ENCODE results near the gene UHRF2. TPM values are rescaled to one million over a fixed set of nuclear protein-coding genes. Genes with fewer than 3 reads are reported as not detected.

UHRF2 gene
- total RNA-seq, 1 experiment from 2014 or later, result 39.0 TPM

DNA sequence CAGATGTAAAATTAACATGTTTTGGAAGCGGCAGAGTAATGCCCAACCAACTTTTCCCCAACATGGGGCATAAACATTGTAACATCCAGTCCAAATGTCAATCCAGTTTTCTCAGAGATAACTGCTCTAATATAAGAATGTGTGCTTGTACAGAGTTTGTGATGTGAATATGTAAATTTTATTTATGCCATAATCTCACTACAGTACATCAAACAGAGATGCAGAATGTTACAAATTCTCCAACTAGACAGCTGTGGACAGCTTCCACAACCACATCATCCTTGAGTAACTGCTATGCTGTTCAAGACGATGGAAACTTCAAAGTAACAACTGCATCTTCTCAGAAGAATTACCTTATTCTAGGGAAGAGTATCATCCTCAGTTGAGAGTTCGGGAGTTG is 122.6 kb downstream of the UHRF2 start:
- no peaks in the 10 kb centered on the region for H3K27me3 Mint-ChIP-seq (ENCODE audit: low read depth)
- no peaks in the 10 kb centered on the region for H3K9me3 Mint-ChIP-seq
- no peak for TF ChIP-seq ARID4B (CRISPR knock-in tag; IDR thresholded peaks at IDR 0.05; ENCODE audit: borderline replicate concordance)
- TF ChIP-seq, protein P1, sequence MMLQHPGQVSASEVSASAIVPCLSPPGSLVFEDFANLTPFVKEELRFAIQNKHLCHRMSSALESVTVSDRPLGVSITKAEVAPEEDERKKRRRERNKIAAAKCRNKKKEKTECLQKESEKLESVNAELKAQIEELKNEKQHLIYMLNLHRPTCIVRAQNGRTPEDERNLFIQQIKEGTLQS (CRISPR knock-in tag; conservative IDR thresholded peaks at IDR 0.05), result no peak
- TF ChIP-seq, protein P2, sequence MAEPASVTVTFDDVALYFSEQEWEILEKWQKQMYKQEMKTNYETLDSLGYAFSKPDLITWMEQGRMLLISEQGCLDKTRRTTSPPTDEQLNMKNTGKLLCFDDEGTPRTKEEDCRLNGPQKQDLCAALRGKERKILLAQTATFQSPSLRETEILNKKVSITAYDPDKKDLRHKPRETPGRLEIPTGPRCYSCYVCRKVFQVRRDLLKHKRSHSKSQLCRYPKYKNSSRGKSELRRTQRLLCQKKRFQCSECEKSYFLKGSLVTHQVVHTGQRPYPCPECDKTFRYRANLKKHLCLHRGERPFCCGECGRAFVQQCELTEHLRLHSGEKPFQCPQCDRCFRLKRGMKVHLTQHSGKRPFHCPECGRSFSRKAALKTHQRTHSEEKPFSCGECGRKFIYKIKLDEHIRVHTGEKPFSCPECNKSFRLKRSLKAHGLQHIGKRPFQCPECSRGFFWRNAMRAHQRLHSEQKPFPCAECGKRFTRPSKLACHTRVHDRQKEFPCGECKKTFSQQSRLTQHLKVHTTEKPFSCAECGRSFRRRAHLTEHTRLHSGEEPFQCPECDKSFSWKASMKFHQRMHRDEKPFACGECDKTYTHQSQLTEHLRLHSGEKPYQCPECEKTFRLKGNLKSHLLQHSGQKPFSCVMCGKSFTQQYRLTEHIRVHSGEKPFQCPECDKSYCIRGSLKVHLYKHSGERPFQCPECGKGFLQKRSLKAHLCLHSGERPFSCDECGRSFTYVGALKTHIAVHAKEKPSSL (CRISPR knock-in tag; conservative IDR thresholded peaks at IDR 0.05), result no peak
- TF ChIP-seq NFE2L1 (CRISPR knock-in tag; IDR thresholded peaks at IDR 0.05), result no peak
- TF ChIP-seq ZNF232 (CRISPR knock-in tag; IDR thresholded peaks at IDR 0.05), result no peak
- TF ChIP-seq JAZF1 (CRISPR knock-in tag; IDR thresholded peaks at IDR 0.05), result no peak
- TF ChIP-seq, protein P3, sequence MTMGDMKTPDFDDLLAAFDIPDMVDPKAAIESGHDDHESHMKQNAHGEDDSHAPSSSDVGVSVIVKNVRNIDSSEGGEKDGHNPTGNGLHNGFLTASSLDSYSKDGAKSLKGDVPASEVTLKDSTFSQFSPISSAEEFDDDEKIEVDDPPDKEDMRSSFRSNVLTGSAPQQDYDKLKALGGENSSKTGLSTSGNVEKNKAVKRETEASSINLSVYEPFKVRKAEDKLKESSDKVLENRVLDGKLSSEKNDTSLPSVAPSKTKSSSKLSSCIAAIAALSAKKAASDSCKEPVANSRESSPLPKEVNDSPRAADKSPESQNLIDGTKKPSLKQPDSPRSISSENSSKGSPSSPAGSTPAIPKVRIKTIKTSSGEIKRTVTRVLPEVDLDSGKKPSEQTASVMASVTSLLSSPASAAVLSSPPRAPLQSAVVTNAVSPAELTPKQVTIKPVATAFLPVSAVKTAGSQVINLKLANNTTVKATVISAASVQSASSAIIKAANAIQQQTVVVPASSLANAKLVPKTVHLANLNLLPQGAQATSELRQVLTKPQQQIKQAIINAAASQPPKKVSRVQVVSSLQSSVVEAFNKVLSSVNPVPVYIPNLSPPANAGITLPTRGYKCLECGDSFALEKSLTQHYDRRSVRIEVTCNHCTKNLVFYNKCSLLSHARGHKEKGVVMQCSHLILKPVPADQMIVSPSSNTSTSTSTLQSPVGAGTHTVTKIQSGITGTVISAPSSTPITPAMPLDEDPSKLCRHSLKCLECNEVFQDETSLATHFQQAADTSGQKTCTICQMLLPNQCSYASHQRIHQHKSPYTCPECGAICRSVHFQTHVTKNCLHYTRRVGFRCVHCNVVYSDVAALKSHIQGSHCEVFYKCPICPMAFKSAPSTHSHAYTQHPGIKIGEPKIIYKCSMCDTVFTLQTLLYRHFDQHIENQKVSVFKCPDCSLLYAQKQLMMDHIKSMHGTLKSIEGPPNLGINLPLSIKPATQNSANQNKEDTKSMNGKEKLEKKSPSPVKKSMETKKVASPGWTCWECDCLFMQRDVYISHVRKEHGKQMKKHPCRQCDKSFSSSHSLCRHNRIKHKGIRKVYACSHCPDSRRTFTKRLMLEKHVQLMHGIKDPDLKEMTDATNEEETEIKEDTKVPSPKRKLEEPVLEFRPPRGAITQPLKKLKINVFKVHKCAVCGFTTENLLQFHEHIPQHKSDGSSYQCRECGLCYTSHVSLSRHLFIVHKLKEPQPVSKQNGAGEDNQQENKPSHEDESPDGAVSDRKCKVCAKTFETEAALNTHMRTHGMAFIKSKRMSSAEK (CRISPR knock-in tag; IDR thresholded peaks at IDR 0.05; ENCODE audit: borderline replicate concordance), result no peak
- no peak for TF ChIP-seq ZNF219 (CRISPR knock-in tag; IDR thresholded peaks at IDR 0.05; ENCODE audit: borderline replicate concordance)
- no peak for TF ChIP-seq SMAD4 (CRISPR knock-in tag; IDR thresholded peaks at IDR 0.05)
- TF ChIP-seq, protein P4, sequence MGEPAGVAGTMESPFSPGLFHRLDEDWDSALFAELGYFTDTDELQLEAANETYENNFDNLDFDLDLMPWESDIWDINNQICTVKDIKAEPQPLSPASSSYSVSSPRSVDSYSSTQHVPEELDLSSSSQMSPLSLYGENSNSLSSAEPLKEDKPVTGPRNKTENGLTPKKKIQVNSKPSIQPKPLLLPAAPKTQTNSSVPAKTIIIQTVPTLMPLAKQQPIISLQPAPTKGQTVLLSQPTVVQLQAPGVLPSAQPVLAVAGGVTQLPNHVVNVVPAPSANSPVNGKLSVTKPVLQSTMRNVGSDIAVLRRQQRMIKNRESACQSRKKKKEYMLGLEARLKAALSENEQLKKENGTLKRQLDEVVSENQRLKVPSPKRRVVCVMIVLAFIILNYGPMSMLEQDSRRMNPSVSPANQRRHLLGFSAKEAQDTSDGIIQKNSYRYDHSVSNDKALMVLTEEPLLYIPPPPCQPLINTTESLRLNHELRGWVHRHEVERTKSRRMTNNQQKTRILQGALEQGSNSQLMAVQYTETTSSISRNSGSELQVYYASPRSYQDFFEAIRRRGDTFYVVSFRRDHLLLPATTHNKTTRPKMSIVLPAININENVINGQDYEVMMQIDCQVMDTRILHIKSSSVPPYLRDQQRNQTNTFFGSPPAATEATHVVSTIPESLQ (CRISPR knock-in tag; IDR thresholded peaks at IDR 0.05), result no peak
- no peak for TF ChIP-seq ZNF396 (CRISPR knock-in tag; IDR thresholded peaks at IDR 0.05; ENCODE audit: borderline replicate concordance)
- no peak for TF ChIP-seq ETV6 (CRISPR knock-in tag; IDR thresholded peaks at IDR 0.05)
- no peak for TF ChIP-seq SP1 (CRISPR knock-in tag; conservative IDR thresholded peaks at IDR 0.05)
- TF ChIP-seq, protein P5, sequence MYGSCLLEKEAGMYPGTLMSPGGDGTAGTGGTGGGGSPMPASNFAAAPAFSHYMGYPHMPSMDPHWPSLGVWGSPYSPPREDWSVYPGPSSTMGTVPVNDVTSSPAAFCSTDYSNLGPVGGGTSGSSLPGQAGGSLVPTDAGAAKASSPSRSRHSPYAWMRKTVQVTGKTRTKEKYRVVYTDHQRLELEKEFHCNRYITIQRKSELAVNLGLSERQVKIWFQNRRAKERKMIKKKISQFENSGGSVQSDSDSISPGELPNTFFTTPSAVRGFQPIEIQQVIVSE (CRISPR knock-in tag; IDR thresholded peaks at IDR 0.05; ENCODE audit: borderline replicate concordance), result no peak
- no peak for TF ChIP-seq TCF7 (CRISPR knock-in tag; IDR thresholded peaks at IDR 0.05; ENCODE audit: low read depth)
- no peak for TF ChIP-seq MXD4 (CRISPR knock-in tag; IDR thresholded peaks at IDR 0.05; ENCODE audit: borderline replicate concordance)
- no peak for TF ChIP-seq ZNF416 (CRISPR knock-in tag; IDR thresholded peaks at IDR 0.05)
- TF ChIP-seq, protein P6, sequence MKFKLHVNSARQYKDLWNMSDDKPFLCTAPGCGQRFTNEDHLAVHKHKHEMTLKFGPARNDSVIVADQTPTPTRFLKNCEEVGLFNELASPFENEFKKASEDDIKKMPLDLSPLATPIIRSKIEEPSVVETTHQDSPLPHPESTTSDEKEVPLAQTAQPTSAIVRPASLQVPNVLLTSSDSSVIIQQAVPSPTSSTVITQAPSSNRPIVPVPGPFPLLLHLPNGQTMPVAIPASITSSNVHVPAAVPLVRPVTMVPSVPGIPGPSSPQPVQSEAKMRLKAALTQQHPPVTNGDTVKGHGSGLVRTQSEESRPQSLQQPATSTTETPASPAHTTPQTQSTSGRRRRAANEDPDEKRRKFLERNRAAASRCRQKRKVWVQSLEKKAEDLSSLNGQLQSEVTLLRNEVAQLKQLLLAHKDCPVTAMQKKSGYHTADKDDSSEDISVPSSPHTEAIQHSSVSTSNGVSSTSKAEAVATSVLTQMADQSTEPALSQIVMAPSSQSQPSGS (CRISPR knock-in tag; IDR thresholded peaks at IDR 0.05; ENCODE audit: borderline replicate concordance, low read depth), result no peak
- TF ChIP-seq CBFB (CRISPR knock-in tag; IDR thresholded peaks at IDR 0.05; ENCODE audit: low read depth), result no peak
- no peak for TF ChIP-seq NFATC4 (CRISPR knock-in tag; IDR thresholded peaks at IDR 0.05)
- no peak overlapping the region for H3K4me3 Mint-ChIP-seq
- ATAC-seq (no peak), DNase-seq (ENCODE audit: low spot score) (no peak)
- no peaks in the 10 kb centered on the region for H3K4me1 Mint-ChIP-seq
- ChIA-PET POLR2A (no interaction called here), CTCF (no interaction called here)
- peaks cover 54% of the 10 kb centered on the region for H3K36me3 Mint-ChIP-seq
- H3K27ac Mint-ChIP-seq, result no peak overlapping the region
